ENCODE results near the gene CLEC16A. TPM values are rescaled to one million over a fixed set of nuclear protein-coding genes. Genes with fewer than 3 reads are reported as not detected.

CLEC16A gene
- total and polyA plus RNA-seq, 9 of the 15 experiments (the other 6 are each of a cell fraction or from before 2014, with no cell fraction given) = 1.00 to 22.3 (median 10.0) TPM

DNA sequence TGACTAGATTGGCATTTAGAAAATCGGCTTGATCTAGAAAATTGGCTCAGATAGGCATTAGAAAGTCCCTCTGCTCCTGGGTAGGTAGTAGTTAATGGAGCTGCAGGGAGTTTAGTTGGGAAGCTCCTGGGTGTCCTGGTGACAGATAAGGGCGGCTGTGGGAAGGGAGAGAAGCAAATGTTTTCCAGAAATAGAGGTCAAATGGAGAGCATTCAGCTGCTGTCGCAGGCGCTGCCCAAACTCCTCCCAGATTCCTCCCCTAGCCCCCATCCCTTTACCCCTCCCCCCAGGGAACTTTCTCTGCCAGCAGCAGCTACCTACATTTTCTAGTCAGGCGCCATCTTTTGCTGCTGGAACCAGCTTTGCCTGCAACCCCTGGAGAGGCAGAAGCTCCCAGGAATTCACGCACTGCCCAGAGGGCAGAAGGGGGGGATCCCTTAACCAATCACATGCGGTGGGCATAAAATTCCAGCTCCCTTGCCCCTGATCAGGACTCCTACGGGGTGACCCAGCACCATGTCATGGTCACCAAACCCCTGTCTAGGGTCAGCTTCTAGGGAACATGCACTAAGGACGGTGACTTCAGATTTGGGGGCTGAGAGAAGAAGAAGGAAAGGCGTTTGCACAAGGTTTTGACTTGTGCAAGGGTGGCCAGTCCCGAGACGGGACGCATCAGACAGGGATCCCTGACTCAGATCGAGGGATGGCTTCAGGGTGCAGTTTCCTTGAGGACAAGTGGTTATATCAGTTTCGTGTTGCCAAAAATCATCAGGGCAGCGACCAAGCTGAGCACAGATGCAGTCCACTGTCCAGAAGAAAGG lies 267.8 kb downstream of the CLEC16A start:
- H3K27ac ChIP-seq (ENCODE audit: extremely low read depth, low read depth, low read length) = no peak overlapping the region
- H3K9ac ChIP-seq (ENCODE audit: insufficient read depth in 1 of 2, low read depth in 2 of 2, low read length in 2 of 2) = peak overlapping the region in 1 of 2 experiments; percentile 49; a peak in 2 of 4 replicates
- peaks cover 10 to 33% of the 10 kb centered on the region in 2 experiments; a peak in 2 of 5 replicates for H3K4me1 ChIP-seq (replicated peaks in 1 of 2; ENCODE audit: control insufficient read depth in 2 of 2, insufficient read depth in 2 of 2, low read length in 2 of 2)
- peak overlapping the region; percentile 48; the same call in 1 of the 2 replicates for H2AFZ ChIP-seq (ENCODE audit: low read depth, low read length)
- peaks cover 19% of the 10 kb centered on the region for H3K9me3 ChIP-seq (replicated peaks; ENCODE audit: control insufficient read depth, insufficient read depth, low read depth, low read length)
- no peaks in the 10 kb centered on the region for H3K36me3 ChIP-seq (ENCODE audit: control insufficient read depth, insufficient read depth, low read length)
- intact Hi-C loops (cut with micrococcal nuclease) (no loop called here), in situ Hi-C loops (cut with MboI) (no loop called here)
- no peak for ATAC-seq
- BruUV-seq (replicated peaks) = no TSS peak
- FAIRE-seq = no peak
- H3K79me2 ChIP-seq (ENCODE audit: control insufficient read depth, insufficient read depth, low read length) = no peaks in the 10 kb centered on the region
- POLR2A ChIA-PET = interaction anchor here (0.5 to 1.1 kb wide), 5 partner anchors 10 to 228 kb away, joined by 3 to 5 read pairs (median 4); no protein-coding TSS in a partner anchor
- H3K4me3 ChIP-seq = no peak overlapping the region
- no peaks in the 10 kb centered on the region for H3K9me1 ChIP-seq (ENCODE audit: control insufficient read depth, insufficient read depth, low read length)
- no peaks in the 10 kb centered on the region for H4K20me1 ChIP-seq (replicated peaks; ENCODE audit: control insufficient read depth, insufficient read depth, low read length)
- TF ChIP-seq MEIS2 (IDR thresholded peaks at IDR 0.05; ENCODE audit: partially characterized antibody) = no peak
- TF ChIP-seq, protein P1, sequence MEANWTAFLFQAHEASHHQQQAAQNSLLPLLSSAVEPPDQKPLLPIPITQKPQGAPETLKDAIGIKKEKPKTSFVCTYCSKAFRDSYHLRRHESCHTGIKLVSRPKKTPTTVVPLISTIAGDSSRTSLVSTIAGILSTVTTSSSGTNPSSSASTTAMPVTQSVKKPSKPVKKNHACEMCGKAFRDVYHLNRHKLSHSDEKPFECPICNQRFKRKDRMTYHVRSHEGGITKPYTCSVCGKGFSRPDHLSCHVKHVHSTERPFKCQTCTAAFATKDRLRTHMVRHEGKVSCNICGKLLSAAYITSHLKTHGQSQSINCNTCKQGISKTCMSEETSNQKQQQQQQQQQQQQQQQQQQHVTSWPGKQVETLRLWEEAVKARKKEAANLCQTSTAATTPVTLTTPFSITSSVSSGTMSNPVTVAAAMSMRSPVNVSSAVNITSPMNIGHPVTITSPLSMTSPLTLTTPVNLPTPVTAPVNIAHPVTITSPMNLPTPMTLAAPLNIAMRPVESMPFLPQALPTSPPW (CRISPR knock-in tag; IDR thresholded peaks at IDR 0.05) = peak; percentile 34
- peak in 1 of 3 experiments; percentile 49 for TF ChIP-seq YY1 (IDR thresholded peaks at IDR 0.05; ENCODE audit: borderline replicate concordance in 1 of 3, control insufficient read depth in 1 of 3, extremely low read depth in 1 of 3, insufficient read depth in 3 of 3, insufficient read length in 1 of 3, insufficient replicate concordance in 2 of 3, low read depth in 1 of 3, low read length in 2 of 3)
- peak; percentile 11 for TF ChIP-seq RBBP5 (IDR thresholded peaks at IDR 0.05; ENCODE audit: borderline replicate concordance, insufficient read depth, low read length, poor library complexity, severe bottlenecking)
- no peaks in the 10 kb centered on the region; a peak in 1 of 5 replicates for H3K27me3 ChIP-seq (ENCODE audit: control insufficient read depth in 2 of 2, insufficient read depth in 2 of 2, low read length in 2 of 2)
- peak in 2 of 4 experiments; percentile 33 to 40 for DNase-seq (ENCODE audit: extremely low read depth in 1 of 4, low spot score in 3 of 4)
- WGBS (ENCODE audit: insufficient coverage, low coverage, missing lambda C conversion rate) = 51% methylated on average over 14 of the region's 16 CpGs
- CTCF ChIA-PET (ENCODE audit: low intra/inter-chr PET ratio) = interaction anchor here (0.5 kb wide), 1 partner anchor 43 kb away, joined by 4 read pairs; no protein-coding TSS in a partner anchor
- no peak overlapping the region for H3K4me2 ChIP-seq (ENCODE audit: insufficient read depth, low read length)

Measured in K562 (cell line).